ENCODE measurements around the gene LIPC.

LIPC gene

DNA sequence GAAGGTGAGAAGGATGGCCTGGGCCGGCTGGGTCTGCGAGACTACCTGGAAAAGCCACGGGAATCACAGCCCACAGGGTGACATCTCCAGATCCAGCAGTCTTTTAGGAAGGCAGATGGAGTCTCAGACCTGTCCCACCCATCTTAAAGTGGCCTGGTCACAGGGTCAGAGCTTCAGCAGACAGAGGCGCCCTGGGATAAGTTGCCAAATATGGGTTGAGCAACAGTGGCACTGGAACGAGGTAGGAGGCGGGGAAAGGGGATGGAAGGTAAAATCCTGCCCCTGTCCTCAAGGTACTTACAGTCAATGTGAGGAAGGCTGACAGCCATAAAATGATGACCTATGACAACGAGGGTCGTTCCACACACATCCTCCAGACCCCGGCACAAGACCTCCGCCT is 80.7 kb downstream of the LIPC start:
- no peak for FAIRE-seq
- DNase-seq (ENCODE audit: insufficient read length, low spot score), result no peak

GRCh38 chr15:58513008-58513407 is 81.2 kb downstream of the LIPC start:
- no peak for FAIRE-seq
- no peak for DNase-seq (ENCODE audit: insufficient read length, low spot score)

DNA sequence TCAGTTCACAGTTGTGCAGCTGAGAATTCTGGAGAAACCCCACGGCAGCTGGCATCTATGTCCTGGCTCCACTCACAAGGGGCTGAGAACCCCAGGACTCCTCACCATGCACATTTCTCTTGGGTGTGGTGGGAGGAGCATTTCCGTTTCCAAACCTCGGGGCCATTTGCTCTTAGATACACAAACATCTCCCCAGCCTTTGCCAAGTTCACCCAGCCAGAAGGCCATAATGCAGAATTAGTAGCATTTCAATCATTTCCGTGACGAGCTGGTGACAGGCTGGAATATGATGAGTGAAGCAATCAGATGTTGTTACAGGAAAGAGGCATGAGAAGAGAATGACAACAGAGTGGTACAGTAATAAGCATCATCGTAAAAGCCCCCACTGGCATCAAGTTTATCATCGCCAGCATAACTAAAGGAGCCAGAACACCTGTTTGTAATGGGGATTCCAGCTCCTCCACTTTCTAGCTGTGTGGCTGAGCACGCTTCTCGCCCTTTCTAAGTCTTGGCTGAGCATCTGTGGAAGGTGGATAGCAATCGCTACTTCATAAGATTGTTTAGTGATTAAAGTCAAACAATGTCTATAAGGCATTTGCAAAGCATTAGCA is 82.0 kb downstream of the LIPC start:
- DNase-seq (ENCODE audit: insufficient read length, low spot score) (no peak), FAIRE-seq (no peak)

DNA sequence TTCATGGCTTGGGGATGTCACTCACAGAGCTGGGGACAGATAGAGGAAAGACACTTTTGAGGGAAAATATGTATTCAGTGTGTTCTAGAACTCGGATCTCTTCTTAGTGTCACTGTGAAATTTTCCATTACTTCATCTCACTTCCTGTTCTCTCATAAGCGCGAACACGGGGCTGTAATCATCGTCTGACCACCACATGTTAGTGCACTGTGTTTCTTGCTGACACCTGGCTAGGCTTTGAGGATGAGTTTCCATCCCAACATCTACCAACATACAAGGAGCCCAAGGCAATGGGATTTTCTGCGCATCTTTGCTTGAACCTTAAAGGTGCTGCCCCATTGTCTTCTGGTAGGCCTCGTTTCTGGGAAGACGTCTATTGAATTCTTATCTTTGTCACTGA is 84.0 kb downstream of the LIPC start:
- DNase-seq (ENCODE audit: insufficient read length, low spot score) (no peak), FAIRE-seq (no peak)

DNA sequence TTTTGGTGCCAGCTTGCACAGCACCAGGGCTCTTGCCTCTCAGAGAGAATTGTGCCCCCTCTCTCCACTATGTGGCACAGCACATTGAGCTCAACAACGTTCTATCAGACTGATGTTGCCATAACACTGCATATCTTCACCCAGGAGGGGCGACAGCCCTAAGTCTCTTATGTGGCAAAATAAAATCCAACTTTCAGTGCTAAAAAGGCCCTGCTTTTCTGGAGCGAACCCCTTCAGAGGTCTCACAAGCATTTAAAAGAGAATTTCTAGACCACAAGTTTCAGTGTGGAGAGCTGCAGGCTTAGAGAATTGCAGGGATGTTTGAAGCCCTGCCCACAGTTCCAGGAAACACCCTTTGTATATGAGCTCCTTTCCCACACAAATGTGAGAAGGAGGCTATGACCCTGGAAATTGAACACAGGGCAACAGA is 85.5 kb downstream of the LIPC start:
- FAIRE-seq (no peak), DNase-seq (ENCODE audit: insufficient read length, low spot score) (no peak)

- FAIRE-seq, result no peak
- DNase-seq (ENCODE audit: insufficient read length, low spot score), result no peak
Observed at GRCh38 chr15:58517682-58518525, 86.1 kb downstream of the LIPC start.

GRCh38 chr15:58518626-58519025 is 86.8 kb downstream of the LIPC start:
- DNase-seq (ENCODE audit: insufficient read length, low spot score), result no peak
- no peak for FAIRE-seq

DNA sequence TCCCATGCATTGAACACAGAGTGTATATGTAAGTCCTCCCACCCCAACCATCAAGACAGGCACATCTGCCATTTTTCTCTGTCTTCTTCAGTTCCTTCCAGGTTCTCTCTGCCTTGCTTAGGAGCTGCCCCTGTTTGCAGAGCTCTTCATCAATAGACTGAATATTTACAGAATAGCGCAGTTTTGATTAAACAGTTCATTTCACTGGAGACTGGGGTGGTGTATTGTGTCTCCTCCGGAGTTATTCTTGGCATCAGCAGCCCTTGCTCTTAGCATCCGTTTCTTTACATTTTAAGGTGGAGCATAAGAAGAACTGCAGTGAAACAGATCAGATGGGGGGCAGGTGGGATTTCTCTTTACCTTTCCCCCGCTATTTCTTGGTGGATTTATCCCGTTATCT is 87.7 kb downstream of the LIPC start:
- FAIRE-seq, result no peak
- DNase-seq (ENCODE audit: insufficient read length, low spot score), result no peak

DNA sequence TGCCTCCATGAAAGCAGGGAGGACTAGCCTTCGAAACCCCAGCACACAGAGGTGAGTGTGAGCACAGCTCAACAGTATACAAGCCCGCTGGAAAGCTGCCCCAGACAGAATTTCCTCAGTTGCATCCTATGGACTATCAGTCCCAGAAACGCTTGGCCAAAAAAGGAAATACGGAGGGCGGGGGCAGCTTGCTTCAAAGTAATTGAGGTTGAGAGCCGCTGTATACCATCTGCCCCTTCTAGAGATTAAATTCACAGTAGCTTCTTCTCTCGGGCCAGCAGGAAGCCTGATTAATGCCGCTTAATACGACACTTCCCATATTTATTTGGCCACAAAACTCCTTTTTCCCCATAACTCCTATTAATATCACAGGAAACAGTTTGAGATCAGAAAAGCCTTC is 88.7 kb downstream of the LIPC start:
- no peak for FAIRE-seq
- no peak for DNase-seq (ENCODE audit: insufficient read length, low spot score)

DNA sequence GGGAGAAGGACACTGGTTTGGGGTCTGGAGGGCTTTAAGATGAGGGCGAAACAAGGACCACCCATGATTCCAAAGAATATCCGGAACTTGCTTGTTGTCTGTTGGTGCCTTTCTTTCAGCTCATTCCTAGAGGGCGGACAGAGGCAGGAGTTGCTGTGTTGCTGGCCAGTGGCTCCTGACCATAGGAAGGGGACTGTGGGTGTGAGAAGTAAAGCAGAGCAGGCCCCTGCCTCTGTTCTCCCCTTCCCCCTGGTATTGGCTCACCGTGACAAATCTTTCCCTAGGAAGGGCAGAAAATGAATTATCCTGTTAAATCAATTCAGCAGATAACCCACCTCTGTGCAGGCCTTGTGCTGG is 89.1 kb downstream of the LIPC start:
- DNase-seq (ENCODE audit: insufficient read length, low spot score), result no peak
- no peak for FAIRE-seq

GRCh38 chr15:58521293-58521991 is 89.7 kb downstream of the LIPC start:
- DNase-seq (ENCODE audit: insufficient read length, low spot score) (peak; percentile 54), FAIRE-seq (no peak)

GRCh38 chr15:58522391-58522790 is 90.6 kb downstream of the LIPC start:
- DNase-seq (ENCODE audit: insufficient read length, low spot score) (no peak), FAIRE-seq (no peak)

DNA sequence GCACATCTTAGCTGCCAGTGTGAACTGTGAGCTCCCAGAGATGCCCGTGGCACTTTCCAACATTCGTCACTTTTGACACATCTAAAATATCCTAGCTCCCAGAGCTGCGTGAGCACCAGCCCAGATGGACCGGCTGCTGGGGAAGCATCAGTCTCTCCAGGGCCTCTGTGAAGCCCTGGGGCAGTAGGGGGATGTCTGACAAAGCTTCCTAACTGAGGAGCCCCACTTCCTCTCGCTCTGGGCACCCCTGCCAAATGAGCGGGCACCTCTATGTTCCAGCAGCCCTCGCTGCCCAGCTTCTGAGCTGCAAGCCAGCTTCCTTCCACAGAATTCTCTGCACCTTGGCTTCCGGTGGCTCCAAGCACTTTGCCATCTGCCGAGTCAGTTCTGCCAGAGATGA is 91.1 kb downstream of the LIPC start:
- FAIRE-seq, result no peak

DNA sequence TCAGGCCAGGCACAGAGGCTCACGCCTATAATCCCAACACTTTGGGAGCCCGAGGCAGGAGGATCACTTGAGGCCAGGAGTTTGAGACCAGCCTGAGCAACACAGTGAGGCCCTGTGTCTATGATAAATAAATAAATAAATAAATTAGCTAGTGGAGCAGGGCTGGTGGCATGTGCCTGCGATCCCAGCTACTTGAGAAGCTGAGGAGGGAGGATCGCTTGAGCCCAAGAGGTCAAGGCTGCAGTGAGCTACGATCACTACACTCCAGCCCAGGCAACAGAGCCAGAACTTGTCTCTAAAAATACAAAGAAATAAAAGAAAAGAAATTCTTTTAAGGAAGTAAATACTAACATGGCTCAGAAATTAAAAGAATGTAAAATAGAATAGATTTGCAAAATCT is 91.8 kb downstream of the LIPC start:
- DNase-seq (ENCODE audit: insufficient read length, low spot score) (no peak), FAIRE-seq (no peak)

More for the DNA sequence above, 91.1 kb downstream of the LIPC start:
- no peak for DNase-seq (ENCODE audit: insufficient read length, low spot score)

- DNase-seq (ENCODE audit: insufficient read length, low spot score), result no peak
- FAIRE-seq, result no peak
Observed at GRCh38 chr15:58524247-58524646, 92.5 kb downstream of the LIPC start.

DNA sequence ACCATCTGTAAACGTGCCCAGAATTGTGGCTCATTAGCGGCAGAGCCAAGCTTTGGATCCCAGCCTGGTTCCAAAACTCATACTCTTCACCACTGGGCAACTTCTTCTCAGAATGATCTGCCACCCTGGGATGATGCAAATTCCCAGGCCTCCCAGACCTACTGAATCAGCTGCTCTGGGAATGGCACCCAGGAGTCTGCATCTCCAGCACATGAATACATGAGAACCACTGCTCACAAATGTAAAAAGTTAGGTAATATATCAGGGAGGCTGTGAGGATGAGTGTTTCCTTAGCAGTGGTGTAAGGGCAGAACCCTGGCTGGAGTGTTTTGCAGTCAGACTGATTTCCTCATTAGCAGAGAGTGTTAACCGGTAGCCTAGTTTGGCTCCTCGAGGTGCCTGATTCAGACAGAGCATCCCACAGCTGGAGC is 94.2 kb downstream of the LIPC start:
- FAIRE-seq, result no peak
- DNase-seq (ENCODE audit: insufficient read length, low spot score), result no peak

- DNase-seq (ENCODE audit: insufficient read length, low spot score) (no peak), FAIRE-seq (no peak)
Observed at GRCh38 chr15:58526647-58527192, 94.9 kb downstream of the LIPC start.

- FAIRE-seq (no peak), DNase-seq (ENCODE audit: insufficient read length, low spot score) (no peak)
Observed at GRCh38 chr15:58527573-58528187, 95.9 kb downstream of the LIPC start.

GRCh38 chr15:58528188-58528870 is 96.5 kb downstream of the LIPC start:
- DNase-seq (ENCODE audit: insufficient read length, low spot score), result no peak
- FAIRE-seq, result no peak

GRCh38 chr15:58529041-58529440 is 97.2 kb downstream of the LIPC start:
- FAIRE-seq (no peak), DNase-seq (ENCODE audit: insufficient read length, low spot score) (no peak)
